Measurements from ENCODE around the gene ASCC1.

Gene ASCC1

DNA sequence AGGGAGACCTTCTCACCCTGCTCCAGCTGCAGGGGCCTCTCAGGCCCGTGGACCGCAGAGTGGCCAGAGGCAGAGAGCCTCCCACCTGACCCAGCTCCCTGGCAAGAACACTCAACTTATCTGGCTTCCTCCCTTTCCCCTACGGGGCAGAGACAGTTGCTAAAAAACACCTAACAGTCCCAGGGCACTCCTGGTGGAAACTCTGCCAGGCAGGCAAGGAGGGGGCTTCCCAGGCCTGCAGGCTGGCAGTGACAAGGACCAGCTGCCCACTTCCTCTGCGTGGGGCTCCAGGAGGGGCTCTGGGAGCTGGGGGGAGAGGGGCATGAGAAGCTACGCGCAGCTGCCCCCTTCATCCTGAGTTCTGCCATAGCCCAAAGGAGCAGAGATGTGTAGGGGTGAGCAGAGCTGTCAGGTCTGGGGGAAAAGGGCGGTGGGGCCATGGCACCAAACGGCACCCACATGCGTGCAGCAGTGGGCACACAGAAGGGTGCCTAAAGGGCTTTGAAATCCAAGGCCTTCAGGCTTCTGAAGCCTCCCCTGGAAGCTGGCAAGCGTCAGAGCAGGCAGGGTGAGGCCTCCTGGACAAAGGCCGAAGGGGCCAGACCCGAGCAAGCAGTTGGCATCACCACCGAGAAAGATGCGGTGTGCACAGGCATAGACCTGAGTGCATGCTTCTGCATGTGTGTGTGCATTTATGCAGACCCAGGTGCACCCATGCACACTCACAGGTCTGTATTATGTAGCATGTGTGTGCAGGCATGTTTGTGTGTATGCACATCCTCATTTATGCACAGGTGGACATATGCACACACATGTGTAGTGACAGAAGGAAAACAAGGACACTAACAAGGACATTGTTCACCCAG is 142.1 kb downstream of the ASCC1 start:
- TF ChIP-seq, protein P1, sequence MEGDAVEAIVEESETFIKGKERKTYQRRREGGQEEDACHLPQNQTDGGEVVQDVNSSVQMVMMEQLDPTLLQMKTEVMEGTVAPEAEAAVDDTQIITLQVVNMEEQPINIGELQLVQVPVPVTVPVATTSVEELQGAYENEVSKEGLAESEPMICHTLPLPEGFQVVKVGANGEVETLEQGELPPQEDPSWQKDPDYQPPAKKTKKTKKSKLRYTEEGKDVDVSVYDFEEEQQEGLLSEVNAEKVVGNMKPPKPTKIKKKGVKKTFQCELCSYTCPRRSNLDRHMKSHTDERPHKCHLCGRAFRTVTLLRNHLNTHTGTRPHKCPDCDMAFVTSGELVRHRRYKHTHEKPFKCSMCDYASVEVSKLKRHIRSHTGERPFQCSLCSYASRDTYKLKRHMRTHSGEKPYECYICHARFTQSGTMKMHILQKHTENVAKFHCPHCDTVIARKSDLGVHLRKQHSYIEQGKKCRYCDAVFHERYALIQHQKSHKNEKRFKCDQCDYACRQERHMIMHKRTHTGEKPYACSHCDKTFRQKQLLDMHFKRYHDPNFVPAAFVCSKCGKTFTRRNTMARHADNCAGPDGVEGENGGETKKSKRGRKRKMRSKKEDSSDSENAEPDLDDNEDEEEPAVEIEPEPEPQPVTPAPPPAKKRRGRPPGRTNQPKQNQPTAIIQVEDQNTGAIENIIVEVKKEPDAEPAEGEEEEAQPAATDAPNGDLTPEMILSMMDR (IDR thresholded peaks at IDR 0.05), result no peak
- H3K4me3 ChIP-seq (ENCODE audit: low read depth, low read length), result no peak overlapping the region
- no peak overlapping the region for H2AFZ ChIP-seq
- H3K9me3 ChIP-seq (ENCODE audit: control insufficient read depth, low read length), result no peaks in the 10 kb centered on the region
- H3K27ac ChIP-seq, result no peak overlapping the region
- H3K36me3 ChIP-seq (ENCODE audit: control insufficient read depth, insufficient read depth, low read length), result no peaks in the 10 kb centered on the region
- H3K79me2 ChIP-seq, result no peaks in the 10 kb centered on the region
- H3K27me3 ChIP-seq (ENCODE audit: control insufficient read depth, insufficient read depth, low read length), result no peaks in the 10 kb centered on the region
- H3K9ac ChIP-seq, result no peak overlapping the region
- H3K4me2 ChIP-seq (ENCODE audit: low read length), result no peak overlapping the region
- no peaks in the 10 kb centered on the region for H3K4me1 ChIP-seq

DNA sequence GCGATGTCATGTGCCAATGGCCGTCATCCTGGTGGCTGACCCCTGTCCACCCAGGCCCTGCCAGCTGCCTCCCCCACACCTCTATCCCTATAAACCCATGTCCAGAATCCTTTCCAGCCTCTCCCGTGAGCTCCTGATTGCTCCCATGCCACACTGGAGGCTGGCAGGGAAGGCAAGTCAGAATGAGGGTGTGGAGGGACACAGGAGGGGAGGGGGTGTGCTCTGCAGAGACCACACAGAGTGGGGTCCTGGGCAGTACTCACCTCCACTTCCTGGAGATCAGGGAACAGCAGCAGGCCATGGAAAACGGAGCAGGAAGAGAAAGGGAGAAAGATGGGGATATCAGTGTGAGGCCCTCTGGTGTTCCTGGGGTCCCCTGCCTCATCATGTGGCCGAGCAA is 143.4 kb downstream of the ASCC1 start:
- Histone ChIP-seq H3K4me1 (no peaks in the 10 kb centered on the region), H3K27ac (no peak overlapping the region), H3K9ac (no peak overlapping the region), H3K36me3 (ENCODE audit: control insufficient read depth, insufficient read depth, low read length) (no peaks in the 10 kb centered on the region), H3K9me3 (ENCODE audit: control insufficient read depth, low read length) (no peaks in the 10 kb centered on the region), H3K79me2 (no peaks in the 10 kb centered on the region), H3K4me2 (ENCODE audit: low read length) (no peak overlapping the region), H3K4me3 (ENCODE audit: low read depth, low read length) (no peak overlapping the region), H2AFZ (no peak overlapping the region), H3K27me3 (ENCODE audit: control insufficient read depth, insufficient read depth, low read length) (no peaks in the 10 kb centered on the region)
- TF ChIP-seq, protein P1 (IDR thresholded peaks at IDR 0.05), result no peak

DNA sequence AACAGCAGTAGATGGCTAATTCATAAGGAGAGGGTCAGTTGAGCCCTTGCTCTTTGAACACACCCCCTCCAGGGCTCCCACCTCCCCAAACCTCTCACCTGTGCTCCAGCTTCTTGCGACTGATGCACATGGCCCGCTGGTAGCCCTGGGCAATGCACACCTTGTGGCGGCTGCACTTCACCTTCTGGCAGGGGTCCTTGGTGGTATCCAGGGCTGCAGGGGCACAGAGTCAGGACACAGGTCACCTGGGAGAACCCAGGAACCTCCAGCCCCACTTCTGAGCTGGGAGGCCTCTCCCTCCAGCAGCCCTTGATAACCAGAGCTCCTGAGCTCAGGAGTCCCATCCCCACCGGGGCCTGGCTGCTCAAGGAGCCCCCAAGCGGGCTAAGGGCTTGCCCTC is 144.0 kb downstream of the ASCC1 start:
- Histone ChIP-seq H3K36me3 (ENCODE audit: control insufficient read depth, insufficient read depth, low read length) (no peaks in the 10 kb centered on the region), H3K4me3 (ENCODE audit: low read depth, low read length) (no peak overlapping the region), H3K27ac (no peak overlapping the region), H3K9me3 (ENCODE audit: control insufficient read depth, low read length) (no peaks in the 10 kb centered on the region), H3K4me1 (no peaks in the 10 kb centered on the region), H3K79me2 (no peaks in the 10 kb centered on the region), H3K4me2 (ENCODE audit: low read length) (no peak overlapping the region), H2AFZ (no peak overlapping the region), H3K9ac (no peak overlapping the region), H3K27me3 (ENCODE audit: control insufficient read depth, insufficient read depth, low read length) (no peaks in the 10 kb centered on the region)
- TF ChIP-seq, protein P1 (IDR thresholded peaks at IDR 0.05), result no peak

DNA sequence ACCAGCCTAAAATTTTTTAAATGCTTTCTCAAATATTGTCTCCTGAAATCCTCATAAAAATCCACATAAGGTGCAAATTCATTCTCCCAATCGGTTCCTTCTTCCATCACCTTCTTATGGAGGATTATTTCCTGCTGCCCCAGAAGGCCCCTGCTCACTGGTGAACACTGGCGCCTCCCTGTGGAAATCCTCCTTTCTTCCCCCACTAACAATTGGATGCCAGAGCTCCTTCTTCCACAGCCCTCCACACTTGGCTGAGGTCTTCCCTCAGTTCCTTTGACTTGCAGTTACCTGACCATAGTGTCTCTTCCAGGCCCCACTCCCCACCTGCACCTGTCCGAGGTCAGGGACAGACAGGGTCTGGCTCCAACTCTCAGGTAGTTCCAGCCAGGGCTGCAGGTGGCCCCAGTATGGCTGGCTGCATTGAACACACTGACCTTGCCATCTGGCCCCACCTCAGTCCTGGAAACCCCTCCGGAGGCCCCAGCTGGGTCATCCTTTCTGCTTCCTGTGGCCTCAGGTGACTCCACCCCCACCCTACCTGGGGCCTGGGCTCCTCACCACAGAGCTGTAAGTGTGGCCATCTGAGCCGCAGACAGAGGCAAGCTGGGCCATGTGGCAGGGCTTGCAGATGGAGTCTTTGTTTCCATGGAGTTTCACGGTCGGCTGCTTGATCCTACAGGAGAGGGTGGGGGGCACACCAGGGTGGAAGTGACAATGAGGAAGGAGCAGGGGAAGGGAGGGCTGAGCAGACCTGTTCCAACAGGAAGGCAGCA is 146.1 kb downstream of the ASCC1 start:
- Histone ChIP-seq H3K4me2 (ENCODE audit: low read length) (no peak overlapping the region), H3K4me1 (no peaks in the 10 kb centered on the region), H3K36me3 (ENCODE audit: control insufficient read depth, insufficient read depth, low read length) (no peaks in the 10 kb centered on the region), H3K9me3 (ENCODE audit: control insufficient read depth, low read length) (no peaks in the 10 kb centered on the region), H3K27ac (no peak overlapping the region), H3K9ac (no peak overlapping the region), H3K27me3 (ENCODE audit: control insufficient read depth, insufficient read depth, low read length) (no peaks in the 10 kb centered on the region), H3K79me2 (no peaks in the 10 kb centered on the region), H3K4me3 (ENCODE audit: low read depth, low read length) (no peak overlapping the region), H2AFZ (no peak overlapping the region)
- TF ChIP-seq, protein P1 (IDR thresholded peaks at IDR 0.05), result no peak

All from parathyroid adenoma (tissue), 2 donors.